ENCODE data around the gene CRISPLD2.
"Not testable (repeated sequence)": the region's sequence is repeated elsewhere in the genome, so short reads cannot be mapped to it uniquely, and the experiment has no call there.

GRCh38 chr16:84856811-84857210 lies 37.0 kb downstream of the CRISPLD2 start:
- not testable (repeated sequence) for TF ChIP-seq ARNT (IDR thresholded peaks at IDR 0.05); SP1 (IDR thresholded peaks at IDR 0.05); ELF4 (IDR thresholded peaks at IDR 0.05); ZNF384 (IDR thresholded peaks at IDR 0.05); LEF1 (IDR thresholded peaks at IDR 0.05; ENCODE audit: borderline replicate concordance); L3MBTL2 (conservative IDR thresholded peaks at IDR 0.05); BHLHE40 (IDR thresholded peaks at IDR 0.05; ENCODE audit: borderline replicate concordance); NFRKB (IDR thresholded peaks at IDR 0.05); HDGF (IDR thresholded peaks at IDR 0.05; ENCODE audit: borderline replicate concordance); FOXM1 (IDR thresholded peaks at IDR 0.05; ENCODE audit: borderline replicate concordance); FOXA1 (IDR thresholded peaks at IDR 0.05); FOXK2 (IDR thresholded peaks at IDR 0.05)
